GM12878 (cell line): ENCODE results near the gene UIMC1. TPM values are rescaled to one million over a fixed set of nuclear protein-coding genes. Genes with fewer than 3 reads are reported as not detected.
A peak's percentile ranks its signal among the peaks of the same experiment; 100 is the strongest.

Experiments
- CBX3 ChIP-seq: fragments of 200-600 bp; sonication (generic); IDR thresholded peaks from 2 replicates; pipeline ENCODE4 v1.6.1; 2016; ENCODE audit warnings: low read depth, borderline replicate concordance
- CHD2 ChIP-seq: IDR thresholded peaks from 2 replicates; pipeline ENCODE4 v1.6.1; 2011; ENCODE audit warnings: low read depth, low read length, improper control_type of control experiment, borderline replicate concordance
- DPF2 ChIP-seq: fragments of 450-650 bp; IDR thresholded peaks from 2 replicates; pipeline ENCODE4 v1.6.1; 2017; ENCODE audit warnings: mild to moderate bottlenecking
- EED ChIP-seq: sonication (generic); IDR thresholded peaks from 2 replicates; pipeline ENCODE4 v1.6.1; 2016; ENCODE audit warnings: antibody characterized with exemption, low read depth
- ETV6 ChIP-seq, 2 experiments: fragments of 450-650 bp in 1 of 2; IDR thresholded peaks in 1 of 2; conservative IDR thresholded peaks in 1 of 2; 2 replicates each; pipeline ENCODE4 v1.6.1; 2014; ENCODE audit warnings: antibody characterized with exemption in 1 of 2, borderline replicate concordance in 1 of 2, low read depth in 1 of 2, mild to moderate bottlenecking in 1 of 2, moderate library complexity in 1 of 2
- IKZF1 ChIP-seq: fragments of 450-650 bp; conservative IDR thresholded peaks from 2 replicates; pipeline ENCODE4 v1.6.1; 2017; ENCODE audit warnings: antibody characterized with exemption, mild to moderate bottlenecking
- KLF5 ChIP-seq: fragments of 450-650 bp; IDR thresholded peaks from 2 replicates; pipeline ENCODE4 v1.6.1; 2014; ENCODE audit warnings: mild to moderate bottlenecking; ENCODE audit not compliant: partially characterized antibody
- MEF2A ChIP-seq: IDR thresholded peaks from 2 replicates; pipeline ENCODE4 v1.6.1; 2011; ENCODE audit warnings: low read depth, mild to moderate bottlenecking, low read length, moderate library complexity; ENCODE audit not compliant: insufficient read depth
- MEF2B ChIP-seq: fragments of 450-650 bp; IDR thresholded peaks from 2 replicates; pipeline ENCODE4 v1.6.1; 2018; ENCODE audit warnings: mild to moderate bottlenecking, moderate library complexity; ENCODE audit not compliant: partially characterized antibody, poor library complexity, severe bottlenecking
- NBN ChIP-seq: fragments of 450-650 bp; IDR thresholded peaks from 2 replicates; pipeline ENCODE4 v1.6.1; 2016
- NFYA ChIP-seq: IDR thresholded peaks from 2 replicates; pipeline ENCODE4 v1.6.1; 2011; ENCODE audit warnings: low read depth, mild to moderate bottlenecking, low read length, improper control_type of control experiment, borderline replicate concordance
- PBX3 ChIP-seq: IDR thresholded peaks from 2 replicates; pipeline ENCODE4 v1.6.1; 2011; ENCODE audit warnings: mild to moderate bottlenecking, low read depth, low read length, moderate library complexity; ENCODE audit not compliant: insufficient replicate concordance
- POLR2AphosphoS5 ChIP-seq: IDR thresholded peaks from 2 replicates; pipeline ENCODE4 v1.6.1; 2011; ENCODE audit warnings: mild to moderate bottlenecking, low read length, inconsistent platforms
- REST ChIP-seq: IDR thresholded peaks from 2 replicates; pipeline ENCODE4 v1.6.1; 2012; ENCODE audit warnings: mild to moderate bottlenecking, low read depth, low read length
- SMC3 ChIP-seq: IDR thresholded peaks from 2 replicates; pipeline ENCODE4 v1.6.1; 2011; ENCODE audit warnings: low read length, improper control_type of control experiment, borderline replicate concordance
- SREBF1 ChIP-seq: IDR thresholded peaks from 2 replicates; pipeline ENCODE4 v1.6.1; 2012; ENCODE audit warnings: mild to moderate bottlenecking, low read length
- SUPT20H ChIP-seq: IDR thresholded peaks from 2 replicates; pipeline ENCODE4 v1.6.1; 2011; ENCODE audit warnings: low read depth, mild to moderate bottlenecking, low read length, moderate library complexity, borderline replicate concordance; ENCODE audit not compliant: control insufficient read depth
- TCF3 ChIP-seq: IDR thresholded peaks from 2 replicates; pipeline ENCODE4 v1.6.1; 2012; ENCODE audit warnings: low read depth, mild to moderate bottlenecking, low read length, borderline replicate concordance; ENCODE audit not compliant: insufficient read depth
- ZBTB33 ChIP-seq: fragments of 450-650 bp; IDR thresholded peaks from 2 replicates; pipeline ENCODE4 v1.6.1; 2017; ENCODE audit warnings: mild to moderate bottlenecking
- ZNF217 ChIP-seq: fragments of 450-650 bp; IDR thresholded peaks from 2 replicates; pipeline ENCODE4 v1.6.1; 2017; ENCODE audit warnings: antibody characterized with exemption, mild to moderate bottlenecking
- polyA plus RNA-seq, 11 experiments: library from polyadenylated mRNA; depleted of rRNA in 4 of 11; unstranded in 6 of 11; stranded (reverse) in 5 of 11; fragments of >200 nt; fragmentation: Nextera tagmentation in 4 of 11; fragmentation: Illumina TruSeq in 1 of 11; extraction: Ambion mirVana in 4 of 11; extraction: Trizol in 1 of 11; gene quantifications; 1 replicate in 1 of 11; 2 replicates in 10 of 11; pipeline versions ENCODE4 v1.2.1 to v1.2.3, GENCODE V29; 2011 to 2016; ENCODE audit warnings: inconsistent platforms in 2 of 11, missing spikeins in 2 of 11, low read depth in 1 of 11
- total RNA-seq, 4 experiments: library from RNA; depleted of rRNA in 3 of 4; stranded (reverse); fragments of >200 nt in 3 of 4; fragmentation: Illumina TruSeq in 1 of 4; extraction: Trizol in 1 of 4; gene quantifications; 2 replicates each; pipeline versions ENCODE4 v1.2.1 to v1.2.3, GENCODE V29; 2013 to 2021
- TF ChIP-seq, protein P1 (sequence below): fragments of 450-650 bp; conservative IDR thresholded peaks from 2 replicates; pipeline ENCODE4 v1.6.1; 2017; ENCODE audit warnings: mild to moderate bottlenecking, moderate library complexity

UIMC1 gene
- total and polyA plus RNA-seq, 10 of the 15 experiments (the other 5 are each of a cell fraction or from before 2014, with no cell fraction given): 16.2 to 51.4 (median 32.7) TPM

- TF ChIP-seq ZBTB33: 0 out of 2 replicates have a peak, but pooled peaks have one; percentile 26
- TF ChIP-seq TCF3: peak; percentile 24; the same call in 1 of the 2 replicates
- no peak for TF ChIP-seq NFYA
- no peak for TF ChIP-seq SMC3
- no peak for TF ChIP-seq CBX3
- peak; percentile 44; the same call in 1 of the 2 replicates for TF ChIP-seq CHD2
- TF ChIP-seq, protein P1, sequence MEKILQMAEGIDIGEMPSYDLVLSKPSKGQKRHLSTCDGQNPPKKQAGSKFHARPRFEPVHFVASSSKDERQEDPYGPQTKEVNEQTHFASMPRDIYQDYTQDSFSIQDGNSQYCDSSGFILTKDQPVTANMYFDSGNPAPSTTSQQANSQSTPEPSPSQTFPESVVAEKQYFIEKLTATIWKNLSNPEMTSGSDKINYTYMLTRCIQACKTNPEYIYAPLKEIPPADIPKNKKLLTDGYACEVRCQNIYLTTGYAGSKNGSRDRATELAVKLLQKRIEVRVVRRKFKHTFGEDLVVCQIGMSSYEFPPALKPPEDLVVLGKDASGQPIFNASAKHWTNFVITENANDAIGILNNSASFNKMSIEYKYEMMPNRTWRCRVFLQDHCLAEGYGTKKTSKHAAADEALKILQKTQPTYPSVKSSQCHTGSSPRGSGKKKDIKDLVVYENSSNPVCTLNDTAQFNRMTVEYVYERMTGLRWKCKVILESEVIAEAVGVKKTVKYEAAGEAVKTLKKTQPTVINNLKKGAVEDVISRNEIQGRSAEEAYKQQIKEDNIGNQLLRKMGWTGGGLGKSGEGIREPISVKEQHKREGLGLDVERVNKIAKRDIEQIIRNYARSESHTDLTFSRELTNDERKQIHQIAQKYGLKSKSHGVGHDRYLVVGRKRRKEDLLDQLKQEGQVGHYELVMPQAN: no peak
- TF ChIP-seq SREBF1: no peak
- peak; percentile 83 for TF ChIP-seq KLF5
- no peak for TF ChIP-seq DPF2
- no peak for TF ChIP-seq ZNF217
- peak; percentile 37 for TF ChIP-seq MEF2B
- TF ChIP-seq REST: no peak
- TF ChIP-seq POLR2AphosphoS5: no peak; the same call in 1 of the 2 replicates
- peak; percentile 65 for TF ChIP-seq IKZF1
- TF ChIP-seq ETV6 (conservative IDR thresholded peaks at IDR 0.05 in 1 of 2, IDR thresholded peaks at IDR 0.05 in 1 of 2; ENCODE audit: borderline replicate concordance in 1 of 2, low read depth in 1 of 2): no peak
- TF ChIP-seq PBX3: peak; percentile 81
- peak; percentile 50; the same call in 1 of the 2 replicates for TF ChIP-seq MEF2A
- TF ChIP-seq EED: peak; percentile 61; the same call in 1 of the 2 replicates
- TF ChIP-seq SUPT20H: no peak
- TF ChIP-seq NBN: peak; percentile 70
These were observed 12.0 kb downstream of the UIMC1 start (continued) for GRCh38 chr5:176994460-176995121.
